Erythroblast (primary cell): ENCODE results near the gene MON1B.

Experiments used
- GATA1 ChIP-seq: IDR thresholded peaks from 2 replicates; pipeline ENCODE4 v1.6.1; 2011; ENCODE audit warnings: low read depth, mild to moderate bottlenecking, control low read depth, low read length, moderate library complexity
- POLR2A ChIP-seq: IDR thresholded peaks from 2 replicates; pipeline ENCODE4 v1.6.1; 2011; ENCODE audit warnings: mild to moderate bottlenecking, low read length

DNA sequence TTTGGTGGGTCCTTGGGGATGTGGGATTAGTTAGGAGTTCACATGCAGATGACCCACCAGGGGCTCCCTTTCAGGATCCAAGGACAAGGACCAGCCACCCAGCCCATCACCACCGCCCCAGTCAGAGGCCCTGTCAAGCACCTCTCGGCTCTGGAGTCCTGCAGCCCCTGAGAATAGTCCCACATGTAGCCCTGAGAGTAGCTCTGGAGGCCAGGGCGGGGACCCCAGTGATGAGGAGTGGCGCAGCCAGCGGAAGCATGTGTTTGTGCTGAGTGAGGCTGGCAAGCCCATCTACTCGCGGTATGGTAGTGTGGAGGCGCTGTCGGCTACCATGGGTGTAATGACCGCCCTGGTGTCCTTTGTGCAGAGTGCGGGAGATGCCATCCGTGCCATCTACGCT, 2.4 kb downstream of the MON1B start:
- no peak for TF ChIP-seq POLR2A
- TF ChIP-seq GATA1 = no peak
